Measurements from ENCODE around the gene VSIR. TPM values are rescaled to one million over a fixed set of nuclear protein-coding genes. Genes with fewer than 3 reads are reported as not detected.
A peak's percentile ranks its signal among the peaks of the same experiment; 100 is the strongest.

VSIR gene
- total and polyA plus RNA-seq, 9 of the 15 experiments (the other 6 are each of a cell fraction or from before 2014, with no cell fraction given): 0.14 to 20.5 (median 9.3) TPM

DNA sequence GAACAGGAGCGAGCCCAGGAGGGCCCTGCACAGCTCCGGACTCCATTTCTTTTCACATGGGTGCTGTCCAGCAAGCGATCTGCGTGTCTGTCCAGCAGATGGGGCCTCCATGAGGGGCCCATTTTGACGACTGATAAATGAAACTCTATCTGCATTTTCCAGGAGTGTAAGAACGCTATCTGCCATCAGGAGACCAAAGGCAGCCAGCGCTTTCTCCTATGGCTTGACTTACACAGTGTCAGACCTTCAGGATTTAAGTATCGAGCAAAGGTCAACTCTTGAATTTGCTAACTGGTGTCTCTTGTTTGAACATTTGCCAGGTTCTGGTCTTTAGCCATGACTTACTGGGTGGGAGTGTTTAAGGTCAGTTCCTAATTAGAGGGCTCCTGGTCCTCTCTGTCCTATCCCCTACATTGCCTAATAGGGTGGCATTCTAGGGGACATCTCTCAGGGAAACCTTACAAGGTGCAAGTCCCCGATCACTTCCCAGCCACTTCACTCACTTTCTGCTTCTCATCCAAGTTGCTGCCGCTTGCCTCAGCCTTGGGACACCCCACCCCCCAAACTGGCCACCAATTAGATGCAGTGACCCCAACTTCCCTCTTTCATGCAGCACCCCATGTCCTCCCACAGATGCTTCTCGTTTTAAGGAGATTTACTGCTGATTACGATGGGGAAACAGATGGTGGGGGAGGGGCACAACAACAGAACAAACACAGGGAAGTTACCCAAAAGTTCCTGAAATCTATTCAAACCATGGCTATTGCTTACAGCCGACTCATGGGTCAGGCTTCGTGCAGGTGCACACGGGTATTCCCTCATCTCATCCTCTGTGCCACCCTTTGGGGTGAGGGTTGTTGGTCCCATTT is 20.0 kb downstream of the VSIR start (continued):
- no peak for TF ChIP-seq CLOCK (CRISPR knock-in tag; IDR thresholded peaks at IDR 0.05; ENCODE audit: borderline replicate concordance)
- TF ChIP-seq BHLHE40 (IDR thresholded peaks at IDR 0.05; ENCODE audit: low read length): peak; percentile 70
- TF ChIP-seq RBM17 (IDR thresholded peaks at IDR 0.05; ENCODE audit: borderline replicate concordance, low read depth, low read length): no peak
- TF ChIP-seq, protein P1, sequence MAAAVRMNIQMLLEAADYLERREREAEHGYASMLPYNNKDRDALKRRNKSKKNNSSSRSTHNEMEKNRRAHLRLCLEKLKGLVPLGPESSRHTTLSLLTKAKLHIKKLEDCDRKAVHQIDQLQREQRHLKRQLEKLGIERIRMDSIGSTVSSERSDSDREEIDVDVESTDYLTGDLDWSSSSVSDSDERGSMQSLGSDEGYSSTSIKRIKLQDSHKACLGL (CRISPR knock-in tag; IDR thresholded peaks at IDR 0.05; ENCODE audit: borderline replicate concordance, poor library complexity, severe bottlenecking): no peak
- no peak for TF ChIP-seq ZBTB7A (IDR thresholded peaks at IDR 0.05; ENCODE audit: borderline replicate concordance, control insufficient read depth, low read depth, low read length)
- no peak for TF ChIP-seq HNRNPL (IDR thresholded peaks at IDR 0.05; ENCODE audit: low read depth, low read length)
- peak in 1 of 2 experiments; percentile 54; a peak in 3 of 4 replicates for TF ChIP-seq TEAD1 (CRISPR knock-in tag; IDR thresholded peaks at IDR 0.05)
- peak; percentile 81 for TF ChIP-seq GABPB1 (CRISPR knock-in tag; IDR thresholded peaks at IDR 0.05)
- TF ChIP-seq LARP7 (IDR thresholded peaks at IDR 0.05): no peak
- no peak for TF ChIP-seq HNRNPH1 (optimal IDR thresholded peaks at IDR 0.05; ENCODE audit: low read depth, low read length)
- TF ChIP-seq CBX2 (IDR thresholded peaks at IDR 0.05; ENCODE audit: insufficient read depth, low read length, poor library complexity, severe bottlenecking): no peak
- TF ChIP-seq RNF2 (IDR thresholded peaks at IDR 0.05): peak; percentile 100; the same call in 1 of the 2 replicates
- TF ChIP-seq CCNT2 (IDR thresholded peaks at IDR 0.05; ENCODE audit: borderline replicate concordance, extremely low read depth, insufficient read length, low read depth, low read length): peak; percentile 23
- TF ChIP-seq TCF3 (CRISPR knock-in tag; IDR thresholded peaks at IDR 0.05): peak; percentile 63
- TF ChIP-seq ZBTB12 (CRISPR knock-in tag; IDR thresholded peaks at IDR 0.05): peak; percentile 36; the same call in 1 of the 2 replicates
- peak; percentile 91 for TF ChIP-seq BACH1 (tag; IDR thresholded peaks at IDR 0.05)
- no peak for TF ChIP-seq NCOA6 (IDR thresholded peaks at IDR 0.05)
- 0 out of 2 replicates have a peak, but pooled peaks have one; percentile 55 for TF ChIP-seq ERF (CRISPR knock-in tag; IDR thresholded peaks at IDR 0.05)
- no peak for TF ChIP-seq PHF21A (IDR thresholded peaks at IDR 0.05; ENCODE audit: borderline replicate concordance, low read depth)
- peak; percentile 35; the same call in 1 of the 2 replicates for TF ChIP-seq GATAD2A (IDR thresholded peaks at IDR 0.05)
- TF ChIP-seq ZKSCAN8 (CRISPR knock-in tag; IDR thresholded peaks at IDR 0.05): peak; percentile 81; the same call in 1 of the 2 replicates
- TF ChIP-seq NCOA4 (IDR thresholded peaks at IDR 0.05; ENCODE audit: partially characterized antibody): no peak
